Measurements from ENCODE around the gene TIAM2.
A peak's percentile ranks its signal among the peaks of the same experiment; 100 is the strongest.
"Not testable (repeated sequence)": the region's sequence is repeated elsewhere in the genome, so short reads cannot be mapped to it uniquely, and the experiment has no call there.

Gene TIAM2

GRCh38 chr6:155212616-155213380 lies 217.7 kb downstream of the TIAM2 start:
- DNase-seq = no peak

- DNase-seq = no peak
These were observed 218.7 kb downstream of the TIAM2 start for GRCh38 chr6:155213611-155214372.

GRCh38 chr6:155215906-155216305 lies 220.8 kb downstream of the TIAM2 start:
- DNase-seq = no peak

GRCh38 chr6:155216312-155217046 lies 221.4 kb downstream of the TIAM2 start:
- peak; percentile 68 for DNase-seq

GRCh38 chr6:155218711-155219110 lies 223.6 kb downstream of the TIAM2 start:
- DNase-seq = not testable (repeated sequence)

- DNase-seq = no peak
These were observed 224.2 kb downstream of the TIAM2 start for GRCh38 chr6:155219299-155219698.

- DNase-seq = peak; percentile 52
These were observed 224.8 kb downstream of the TIAM2 start for GRCh38 chr6:155219858-155220301.

- no peak for DNase-seq
These were observed 226.0 kb downstream of the TIAM2 start for GRCh38 chr6:155221086-155221485.

- DNase-seq = no peak
These were observed 227.4 kb downstream of the TIAM2 start for GRCh38 chr6:155222506-155222905.

- no peak for DNase-seq
These were observed 228.7 kb downstream of the TIAM2 start for GRCh38 chr6:155223646-155224451.

- DNase-seq = no peak
These were observed 229.5 kb downstream of the TIAM2 start for GRCh38 chr6:155224618-155225017.

- DNase-seq = no peak
These were observed 231.9 kb downstream of the TIAM2 start for GRCh38 chr6:155227046-155227445.

GRCh38 chr6:155228546-155229166 lies 233.5 kb downstream of the TIAM2 start:
- DNase-seq = no peak

- not testable (repeated sequence) for DNase-seq
These were observed 235.9 kb downstream of the TIAM2 start for GRCh38 chr6:155230975-155231374.

- no peak for DNase-seq
These were observed 237.7 kb downstream of the TIAM2 start for GRCh38 chr6:155232848-155233247.

GRCh38 chr6:155234167-155234566 lies 239.1 kb downstream of the TIAM2 start:
- no peak for DNase-seq

- no peak for DNase-seq
These were observed 239.6 kb downstream of the TIAM2 start for GRCh38 chr6:155234687-155235086.

GRCh38 chr6:155235087-155235486 lies 240.0 kb downstream of the TIAM2 start:
- DNase-seq = no peak

GRCh38 chr6:155237613-155238012 lies 242.5 kb downstream of the TIAM2 start:
- no peak for DNase-seq

GRCh38 chr6:155240905-155241600 lies 245.9 kb downstream of the TIAM2 start:
- no peak for DNase-seq

- DNase-seq = no peak
These were observed 246.9 kb downstream of the TIAM2 start for GRCh38 chr6:155241966-155242365.

Data from NCI-H1092 treated with DMSO at 0.1 percent for 48 hours (cell line).